GM12875 (cell line): ENCODE results near the gene INTS6.
"Not testable (repeated sequence)": the region's sequence is repeated elsewhere in the genome, so short reads cannot be mapped to it uniquely, and the experiment has no call there.

Source experiments
- H3K4me3 ChIP-seq: one replicate; pipeline ENCODE4 v1.5.1; 2011; ENCODE audit warnings: low read depth, low read length, control low read depth
- CTCF ChIP-seq: IDR thresholded peaks from 2 replicates; pipeline ENCODE4 v1.5.1; 2011; ENCODE audit warnings: low read depth, mild to moderate bottlenecking, control low read depth, inconsistent platforms, low read length, moderate library complexity, borderline replicate concordance; ENCODE audit not compliant: insufficient read depth

INTS6 gene

GRCh38 chr13:51423766-51424165 lies 29.1 kb downstream of the INTS6 start:
- no peak for TF ChIP-seq CTCF
- H3K4me3 ChIP-seq, result no peak overlapping the region

GRCh38 chr13:51422484-51422883 lies 30.4 kb downstream of the INTS6 start:
- no peak for TF ChIP-seq CTCF
- H3K4me3 ChIP-seq, result no peak overlapping the region

- no peak overlapping the region for H3K4me3 ChIP-seq
- TF ChIP-seq CTCF, result no peak
Observed at GRCh38 chr13:51420681-51421490, 31.9 kb downstream of the INTS6 start.

- no peak for TF ChIP-seq CTCF
- no peak overlapping the region for H3K4me3 ChIP-seq
Observed at GRCh38 chr13:51419001-51419636, 33.7 kb downstream of the INTS6 start.

- no peak for TF ChIP-seq CTCF
Observed at GRCh38 chr13:51417716-51418115, 35.1 kb downstream of the INTS6 start.

GRCh38 chr13:51416107-51416506 lies 36.7 kb downstream of the INTS6 start:
- no peak overlapping the region for H3K4me3 ChIP-seq
- no peak for TF ChIP-seq CTCF

More at GRCh38 chr13:51417716-51418115, 35.1 kb downstream of the INTS6 start:
- no peak overlapping the region for H3K4me3 ChIP-seq

- not testable (repeated sequence) for H3K4me3 ChIP-seq
Observed at GRCh38 chr13:51415339-51415738, 37.5 kb downstream of the INTS6 start.
